H1 (cell line): ENCODE data around the gene CLIC1. TPM values are rescaled to one million over a fixed set of nuclear protein-coding genes. Genes with fewer than 3 reads are reported as not detected.

Source experiments
- CTCF ChIA-PET: fragments of 300-600 bp; sonication (Branson Sonifier 250); formaldehyde crosslinking; loops from one replicate; lab custom pipeline; 2021; ENCODE audit not compliant: partially characterized antibody; lab: Charles Lee
- POLR2A ChIA-PET: fragments of 300-600 bp; sonication (Branson Sonifier 250); formaldehyde crosslinking; loops from one replicate; lab custom pipeline; 2021; ENCODE audit warnings: inconsistent platforms; ENCODE audit not compliant: partially characterized antibody; lab: Charles Lee
- DNase-seq, 2 experiments: peaks; one replicate each; pipeline versions ENCODE4 v3.0.0 to v3.0.0-alpha.2; 2010 to 2022; ENCODE audit warnings: low spot score in 2 of 2, low read depth in 1 of 2, mixed read lengths in 1 of 2
- FAIRE-seq: peaks from 2 replicates; lab custom pipeline; 2011; peaks lifted over from hg19 to GRCh38; lab: Jason Lieb, UNC
- H2AFZ ChIP-seq: 2 replicates; pipeline ENCODE4 v1.8.1; 2012; ENCODE audit warnings: low read length, inconsistent platforms
- H2AK5ac ChIP-seq: 2 replicates; pipeline ENCODE4 v1.6.1; 2013; ENCODE audit warnings: low read depth, low read length
- H2BK120ac ChIP-seq: replicated peaks from 2 replicates; pipeline ENCODE3; 2013; ENCODE audit warnings: low read depth, low read length, inconsistent platforms
- H2BK12ac ChIP-seq: 2 replicates; pipeline ENCODE4 v1.6.1; 2013; ENCODE audit warnings: low read depth, low read length
- H2BK15ac ChIP-seq: 2 replicates; pipeline ENCODE4 v1.6.1; 2013; ENCODE audit warnings: low read length
- H2BK20ac ChIP-seq: 2 replicates; pipeline ENCODE4 v1.6.1; 2013; ENCODE audit warnings: low read length
- H2BK5ac ChIP-seq: 2 replicates; pipeline ENCODE4 v1.6.1; 2013; ENCODE audit warnings: low read depth, low read length
- H3K14ac ChIP-seq: 2 replicates; pipeline ENCODE4 v1.6.1; 2013; ENCODE audit warnings: inconsistent platforms; ENCODE audit not compliant: insufficient read length
- H3K18ac ChIP-seq: 2 replicates; pipeline ENCODE4 v1.6.1; 2013; ENCODE audit warnings: low read length; ENCODE audit errors: extremely low read depth
- H3K23ac ChIP-seq: 2 replicates; pipeline ENCODE4 v1.6.1; 2013; ENCODE audit warnings: inconsistent platforms; ENCODE audit not compliant: insufficient read length
- H3K23me2 ChIP-seq: 2 replicates; pipeline ENCODE4 v1.6.1; 2013; ENCODE audit warnings: low read depth, low read length
- H3K27ac ChIP-seq: 2 replicates; pipeline ENCODE4 v1.6.1; 2011; ENCODE audit warnings: low read depth, low read length, inconsistent platforms
- H3K27me3 ChIP-seq, 4 experiments: replicated peaks in 1 of 4; 1 replicate in 1 of 4; 2 replicates in 3 of 4; pipeline versions ENCODE4 v1.6.1 to v1.8.1; 2011 to 2013; ENCODE audit warnings: low read length in 3 of 4, mild to moderate bottlenecking in 3 of 4, inconsistent platforms in 2 of 4, mixed read lengths in 2 of 4, moderate library complexity in 1 of 4; ENCODE audit not compliant: control insufficient read depth in 3 of 4, insufficient read depth in 3 of 4; ENCODE audit errors: extremely low read depth in 1 of 4
- H3K36me3 ChIP-seq, 4 experiments: 2 replicates each; pipeline versions ENCODE4 v1.6.1 to v1.8.1; 2011 to 2013; ENCODE audit warnings: mild to moderate bottlenecking in 4 of 4, low read length in 3 of 4, moderate library complexity in 2 of 4, control low read depth in 1 of 4, inconsistent platforms in 1 of 4; ENCODE audit not compliant: insufficient read depth in 4 of 4, control insufficient read depth in 2 of 4
- H3K4ac ChIP-seq: replicated peaks from 2 replicates; pipeline ENCODE3; 2013; ENCODE audit warnings: low read length, low read depth, mixed read lengths, inconsistent platforms; ENCODE audit not compliant: insufficient read length
- H3K4me1 ChIP-seq, 4 experiments: replicated peaks in 1 of 4; 1 replicate in 1 of 4; 2 replicates in 3 of 4; pipeline versions ENCODE4 v1.6.1 to v1.8.1; 2011 to 2013; ENCODE audit warnings: low read length in 3 of 4, inconsistent platforms in 2 of 4, mixed read lengths in 1 of 4; ENCODE audit not compliant: insufficient read depth in 4 of 4, control insufficient read depth in 3 of 4
- H3K4me2 ChIP-seq, 2 experiments: 2 replicates each; pipeline versions ENCODE4 v1.6.1 to v1.8.1; 2011 to 2013; ENCODE audit warnings: low read depth in 2 of 2, low read length in 2 of 2, control low read depth in 1 of 2, inconsistent platforms in 1 of 2, mild to moderate bottlenecking in 1 of 2; ENCODE audit not compliant: insufficient read depth in 1 of 2
- H3K4me3 ChIP-seq, 4 experiments: fragments of 200-600, 300-600 bp in 1 of 4; sonication (generic), shearing (Covaris generic), sonication (Bioruptor Twin) in 1 of 4; 2 replicates each; pipeline versions ENCODE4 v1.5.1 to v1.8.1; 2011 to 2016; ENCODE audit warnings: low read length in 4 of 4, low read depth in 3 of 4, control low read depth in 2 of 4, inconsistent platforms in 2 of 4, mild to moderate bottlenecking in 2 of 4, mixed read lengths in 1 of 4, moderate library complexity in 1 of 4; ENCODE audit not compliant: insufficient read depth in 2 of 4; ENCODE audit errors: extremely low read depth in 1 of 4
- H3K56ac ChIP-seq: replicated peaks from 2 replicates; pipeline ENCODE3; 2013; ENCODE audit warnings: low read depth, mild to moderate bottlenecking, mixed read lengths, low read length, inconsistent platforms; ENCODE audit not compliant: insufficient read length
- H3K79me1 ChIP-seq: 2 replicates; pipeline ENCODE4 v1.6.1; 2013; ENCODE audit warnings: low read depth, low read length, control low read depth
- H3K79me2 ChIP-seq, 2 experiments: 2 replicates each; pipeline versions ENCODE4 v1.6.1 to v1.8.1; 2012 to 2013; ENCODE audit warnings: low read length in 2 of 2, mild to moderate bottlenecking in 2 of 2, inconsistent platforms in 1 of 2; ENCODE audit not compliant: insufficient read depth in 2 of 2, control insufficient read depth in 1 of 2
- H3K9ac ChIP-seq, 4 experiments: replicated peaks in 1 of 4; 1 replicate in 1 of 4; 2 replicates in 3 of 4; pipeline versions ENCODE4 v1.6.1 to v1.8.1; 2011 to 2013; ENCODE audit warnings: low read depth in 3 of 4, low read length in 3 of 4, control low read depth in 2 of 4, mild to moderate bottlenecking in 2 of 4, moderate library complexity in 2 of 4, inconsistent platforms in 1 of 4; ENCODE audit errors: extremely low read depth in 1 of 4
- H3K9me3 ChIP-seq, 2 experiments: 2 replicates each; pipeline versions ENCODE4 v1.6.1 to v1.8.1; 2012 to 2013; ENCODE audit warnings: mild to moderate bottlenecking in 2 of 2, moderate library complexity in 2 of 2, control low read depth in 1 of 2, inconsistent platforms in 1 of 2, low read depth in 1 of 2, low read length in 1 of 2, mixed read lengths in 1 of 2; ENCODE audit not compliant: insufficient read depth in 2 of 2
- H4K20me1 ChIP-seq, 2 experiments: replicated peaks in 1 of 2; 2 replicates each; pipeline versions ENCODE3 to v1.8.1; 2011 to 2013; ENCODE audit warnings: inconsistent platforms in 2 of 2, low read length in 2 of 2, mild to moderate bottlenecking in 1 of 2; ENCODE audit not compliant: insufficient read depth in 2 of 2, control insufficient read depth in 1 of 2
- H4K5ac ChIP-seq: 2 replicates; pipeline ENCODE4 v1.6.1; 2013; ENCODE audit warnings: low read length, low read depth, mixed read lengths, inconsistent platforms; ENCODE audit not compliant: insufficient read length
- H4K8ac ChIP-seq: 2 replicates; pipeline ENCODE4 v1.8.0; 2013; ENCODE audit warnings: mild to moderate bottlenecking, moderate library complexity, low read length, inconsistent platforms; ENCODE audit not compliant: insufficient read depth; ENCODE audit errors: extremely low read depth
- H4K91ac ChIP-seq: replicated peaks from 2 replicates; pipeline ENCODE3; 2013; ENCODE audit warnings: low read length, mixed read lengths, inconsistent platforms; ENCODE audit not compliant: insufficient read length
- ATF3 ChIP-seq: IDR thresholded peaks from 2 replicates; pipeline ENCODE4 v1.6.1; 2011; ENCODE audit warnings: low read depth, mild to moderate bottlenecking, low read length; ENCODE audit not compliant: insufficient read depth
- PHF8 ChIP-seq: fragments of 200-600 bp; sonication (generic); conservative IDR thresholded peaks from 2 replicates; pipeline ENCODE4 v1.7.1; 2012; ENCODE audit warnings: low read depth, mild to moderate bottlenecking, inconsistent platforms, low read length, moderate library complexity
- POLR2A ChIP-seq, 2 experiments: IDR thresholded peaks; 1 replicate in 1 of 2; 2 replicates in 1 of 2; pipeline ENCODE4 v1.6.1; 2011; ENCODE audit warnings: low read depth in 2 of 2, low read length in 2 of 2, mild to moderate bottlenecking in 2 of 2; ENCODE audit errors: control extremely low read depth in 1 of 2
- WGBS, 2 experiments: shearing (Covaris generic) in 1 of 2; methylation state at CpG; one replicate each; pipeline versions ENCODE4 v1.1.6 to v1.1.7; 2013 to 2015; ENCODE audit warnings: low lambda C conversion rate in 2 of 2, mixed read lengths in 2 of 2, inconsistent platforms in 1 of 2, low coverage in 1 of 2, missing lambda C conversion rate in 1 of 2; ENCODE audit not compliant: insufficient replicate concordance in 2 of 2, insufficient coverage in 1 of 2, insufficient read length in 1 of 2; ENCODE audit errors: extremely low coverage in 1 of 2, missing lambda C conversion rate in 1 of 2; 5-methylcytosine and 5-hydroxymethylcytosine counted together
- polyA plus RNA-seq, 7 experiments: library from polyadenylated mRNA; depleted of rRNA in 3 of 7; stranded (reverse) in 5 of 7; unstranded in 2 of 7; fragments of >200 nt in 5 of 7; fragments of 200-250 nt in 2 of 7; gene quantifications; 1 replicate in 5 of 7; 2 replicates in 1 of 7; 4 replicates in 1 of 7; pipeline versions ENCODE4 v1.2.1 to v1.2.3, GENCODE V29; 2011 to 2013; ENCODE audit warnings: missing spikeins in 2 of 7, mixed read lengths in 2 of 7
- total RNA-seq: library from RNA; stranded (reverse); fragmentation: NEBNext Ultra II Directional; extraction: Animal tissue kit (Norgen Biotek cat#: 25700); gene quantifications from 2 replicates; pipeline ENCODE4 v1.2.1, GENCODE V29; 2021

CLIC1 gene
- total and polyA plus RNA-seq, 2 of the 8 experiments (the other 6 are each of a cell fraction or from before 2014, with no cell fraction given) = 250 to 277 TPM

- POLR2A ChIA-PET = interaction anchor here (0.6 to 4.2 kb wide), 38 partner anchors 9 to 1242 kb away, joined by 3 to 57 read pairs (median 5); partner anchors contain the start of genes ABHD16A, ATP6V1G2, BAG6 and C6orf47
- H2AK5ac ChIP-seq = no peak overlapping the region
- peak overlapping the region; percentile 27 for H4K91ac ChIP-seq
- H4K5ac ChIP-seq = peak overlapping the region; percentile 84
- peak overlapping the region; percentile 62 to 75 (median 71); a peak in 6 of 7 replicates for H3K9ac ChIP-seq
- no peak overlapping the region for H2AFZ ChIP-seq
- 0 out of 2 replicates have a peak overlapping the region, but pooled peaks have one; percentile 92 for H2BK12ac ChIP-seq
- WGBS, 2 experiments = 6% methylated on average over 40 of the region's 46 CpGs; no CpG with 5 or more reads in 1 of the 2 experiments
- H3K56ac ChIP-seq = peak overlapping the region; percentile 87
- DNase-seq = peak; percentile 84 to 96
- CTCF ChIA-PET = interaction anchor here (0.6 to 8.9 kb wide), 31 partner anchors 10 to 230 kb away, joined by 3 to 89 read pairs (median 5); partner anchors contain the start of genes ABHD16A, C6orf47, LSM2 and LY6G5C
- H3K79me2 ChIP-seq = peaks cover 0 to 12% of the 10 kb centered on the region in 2 experiments; a peak in 2 of 4 replicates
- no peak for FAIRE-seq
- H3K9me3 ChIP-seq = no peaks in the 10 kb centered on the region
- no peak overlapping the region; the same call in 1 of the 2 replicates for H2BK5ac ChIP-seq
- peaks cover 6% of the 10 kb centered on the region; the same call in 1 of the 2 replicates for H3K23me2 ChIP-seq
- H2BK15ac ChIP-seq = no peak overlapping the region
- no peak overlapping the region for H2BK120ac ChIP-seq
- no peak overlapping the region; the same call in 1 of the 2 replicates for H3K18ac ChIP-seq
- peaks cover 10 to 40% (median 33%) of the 10 kb centered on the region in 4 experiments for H3K36me3 ChIP-seq
- H3K4me3 ChIP-seq = peak overlapping the region; percentile 56 to 91 (median 83)
- H3K23ac ChIP-seq = no peak overlapping the region
- peak overlapping the region; percentile 49; the same call in 1 of the 2 replicates for H3K27ac ChIP-seq
- peaks cover 10 to 19% (median 11%) of the 10 kb centered on the region in 4 experiments for H3K4me1 ChIP-seq
- peaks cover 4 to 5% of the 10 kb centered on the region in 2 experiments for H4K20me1 ChIP-seq
- no peak overlapping the region for H3K14ac ChIP-seq
- H3K4me2 ChIP-seq = peak overlapping the region; percentile 31 to 90
- peak overlapping the region; percentile 63 for H3K4ac ChIP-seq
- no peaks in the 10 kb centered on the region for H3K27me3 ChIP-seq
- peak overlapping the region; percentile 86; the same call in 1 of the 2 replicates for H4K8ac ChIP-seq
- H3K79me1 ChIP-seq = peaks cover 11% of the 10 kb centered on the region; the same call in 1 of the 2 replicates
- H2BK20ac ChIP-seq = no peak overlapping the region
- TF ChIP-seq ATF3 = no peak
- peak in 1 of 2 experiments; percentile 59; a peak in 1 of 3 replicates for TF ChIP-seq POLR2A (IDR thresholded peaks at IDR 0.05; ENCODE audit: control extremely low read depth in 1 of 2, low read depth in 2 of 2, low read length in 2 of 2)
- TF ChIP-seq PHF8 = peak; percentile 52
These were observed 6.2 kb downstream of the CLIC1 start for GRCh38 chr6:31729979-31730630.
